VCaP (cell line): Measurements from ENCODE around the gene THSD1.
"Not testable (repeated sequence)": the region's sequence is repeated elsewhere in the genome, so short reads cannot be mapped to it uniquely, and the experiment has no call there.

Experiments
- H3K27ac ChIP-seq: fragments of 450-650 bp; 2 replicates; pipeline ENCODE4 v1.5.1; 2017
- CTCF ChIP-seq: fragments of 450-650 bp; conservative IDR thresholded peaks from 2 replicates; pipeline ENCODE4 v1.5.1; 2017; ENCODE audit warnings: mild to moderate bottlenecking, moderate library complexity

THSD1 gene

GRCh38 chr13:52366291-52366690 lies 39.7 kb downstream of the THSD1 start:
- no peak overlapping the region; the same call in 1 of the 2 replicates for H3K27ac ChIP-seq
- no peak for TF ChIP-seq CTCF

GRCh38 chr13:52362169-52362887 lies 43.6 kb downstream of the THSD1 start:
- H3K27ac ChIP-seq = not testable (repeated sequence)

- no peak for TF ChIP-seq CTCF
- H3K27ac ChIP-seq = no peak overlapping the region
Measured at GRCh38 chr13:52361225-52361624, 44.7 kb downstream of the THSD1 start.

GRCh38 chr13:52359534-52359933 lies 46.4 kb downstream of the THSD1 start:
- no peak for TF ChIP-seq CTCF
- H3K27ac ChIP-seq = no peak overlapping the region

- no peak for TF ChIP-seq CTCF
Measured at GRCh38 chr13:52356327-52356726, 49.6 kb downstream of the THSD1 start.

GRCh38 chr13:52353193-52353592 lies 52.8 kb downstream of the THSD1 start:
- no peak for TF ChIP-seq CTCF
- no peak overlapping the region for H3K27ac ChIP-seq

More at GRCh38 chr13:52356327-52356726, 49.6 kb downstream of the THSD1 start:
- no peak overlapping the region for H3K27ac ChIP-seq

- no peak for TF ChIP-seq CTCF
- H3K27ac ChIP-seq = no peak overlapping the region
Measured at GRCh38 chr13:52348983-52349780, 56.8 kb downstream of the THSD1 start.

GRCh38 chr13:52348071-52348470 lies 57.9 kb downstream of the THSD1 start:
- no peak overlapping the region for H3K27ac ChIP-seq
- TF ChIP-seq CTCF = no peak
